Common myeloid progenitor, CD34-positive (primary cell): ENCODE results near the gene XDH.

Source experiments
- CTCF ChIA-PET: fragments of 350-600 bp; sonication (Branson Sonifier 250); formaldehyde crosslinking; loops from one replicate; lab custom pipeline; 2021; ENCODE audit warnings: antibody characterized with exemption; lab: Charles Lee
- POLR2A ChIA-PET: fragments of 350-600 bp; sonication (Branson Sonifier 250); formaldehyde crosslinking; loops from one replicate; lab custom pipeline; 2021; ENCODE audit warnings: antibody characterized with exemption; lab: Charles Lee
- DNase-seq, 3 donors: peaks; one replicate each; pipeline versions ENCODE4 v3.0.0 to v3.0.0-alpha.2; 2013
- H3K27ac ChIP-seq, 2 experiments: 1 replicate in 1 of 2; 2 replicates in 1 of 2; pipeline ENCODE4 v1.7.0; 2013; ENCODE audit warnings: inconsistent platforms in 2 of 2, low read length in 2 of 2, mild to moderate bottlenecking in 2 of 2, low read depth in 1 of 2, moderate library complexity in 1 of 2; ENCODE audit not compliant: severe bottlenecking in 2 of 2, insufficient read depth in 1 of 2, poor library complexity in 1 of 2
- H3K27me3 ChIP-seq, 5 experiments: replicated peaks in 2 of 5; 1 replicate in 3 of 5; 2 replicates in 2 of 5; pipeline versions ENCODE4 v1.6.1 to v1.7.0; 2013; ENCODE audit warnings: low read length in 4 of 5, mild to moderate bottlenecking in 2 of 5, moderate library complexity in 2 of 5, inconsistent platforms in 1 of 5; ENCODE audit not compliant: insufficient read depth in 5 of 5, control insufficient read depth in 4 of 5
- H3K36me3 ChIP-seq, 4 experiments: 1 replicate in 2 of 4; 2 replicates in 2 of 4; pipeline versions ENCODE4 v1.6.1 to v1.7.0; 2013; ENCODE audit warnings: low read length in 3 of 4, control low read depth in 1 of 4, mild to moderate bottlenecking in 1 of 4; ENCODE audit not compliant: control insufficient read depth in 4 of 4, insufficient read depth in 4 of 4
- H3K4me1 ChIP-seq, 4 experiments: 1 replicate in 3 of 4; 2 replicates in 1 of 4; pipeline versions ENCODE4 v1.6.1 to v1.7.1; 2013; ENCODE audit warnings: low read length in 3 of 4, mild to moderate bottlenecking in 3 of 4, control low read depth in 1 of 4, inconsistent platforms in 1 of 4, moderate library complexity in 1 of 4; ENCODE audit not compliant: control insufficient read depth in 4 of 4, insufficient read depth in 4 of 4; ENCODE audit errors: control extremely low read depth in 1 of 4
- H3K4me3 ChIP-seq, 7 experiments: 1 replicate in 4 of 7; 2 replicates in 3 of 7; pipeline versions ENCODE4 v1.5.1 to v1.7.0; 2013; ENCODE audit warnings: mild to moderate bottlenecking in 7 of 7, low read length in 6 of 7, moderate library complexity in 6 of 7, inconsistent platforms in 2 of 7, low read depth in 2 of 7, control low read depth in 1 of 7; ENCODE audit not compliant: insufficient read depth in 4 of 7, control insufficient read depth in 1 of 7; ENCODE audit errors: extremely low read depth in 1 of 7
- H3K9me3 ChIP-seq, 5 experiments: 1 replicate in 4 of 5; 2 replicates in 1 of 5; pipeline versions ENCODE4 v1.6.1 to v1.7.1; 2013; ENCODE audit warnings: low read length in 4 of 5, mild to moderate bottlenecking in 2 of 5, inconsistent platforms in 1 of 5, low read depth in 1 of 5, moderate library complexity in 1 of 5; ENCODE audit not compliant: control insufficient read depth in 4 of 5, insufficient read depth in 2 of 5; ENCODE audit errors: control extremely low read depth in 1 of 5
- WGBS: methylation state at CpG from one replicate; pipeline ENCODE4 v1.1.5; 2013; ENCODE audit not compliant: insufficient coverage; 5-methylcytosine and 5-hydroxymethylcytosine counted together

XDH gene

GRCh38 chr2:31371691-31372090 is 42.9 kb downstream of the XDH start:
- no peaks in the 10 kb centered on the region for H3K9me3 ChIP-seq
- H3K27ac ChIP-seq: no peak overlapping the region
- H3K27me3 ChIP-seq: peaks cover 0 to 2% (median 0%) of the 10 kb centered on the region in 5 experiments
- no peaks in the 10 kb centered on the region for H3K4me1 ChIP-seq
- WGBS: 87% methylated on average over 3 of the region's 3 CpGs
- CTCF ChIA-PET: no interaction called here
- no peak overlapping the region for H3K4me3 ChIP-seq
- POLR2A ChIA-PET: no interaction called here
- H3K36me3 ChIP-seq: no peaks in the 10 kb centered on the region
- DNase-seq: no peak

GRCh38 chr2:31366733-31367132 is 47.8 kb downstream of the XDH start:
- H3K4me3 ChIP-seq: no peak overlapping the region
- no peak overlapping the region for H3K27ac ChIP-seq
- POLR2A ChIA-PET: no interaction called here
- no peaks in the 10 kb centered on the region for H3K36me3 ChIP-seq
- no peaks in the 10 kb centered on the region for H3K9me3 ChIP-seq
- CTCF ChIA-PET: no interaction called here
- H3K4me1 ChIP-seq: no peaks in the 10 kb centered on the region
- no peaks in the 10 kb centered on the region for H3K27me3 ChIP-seq
- no peak for DNase-seq
- 73% methylated on average over 4 of the region's 4 CpGs for WGBS

DNA sequence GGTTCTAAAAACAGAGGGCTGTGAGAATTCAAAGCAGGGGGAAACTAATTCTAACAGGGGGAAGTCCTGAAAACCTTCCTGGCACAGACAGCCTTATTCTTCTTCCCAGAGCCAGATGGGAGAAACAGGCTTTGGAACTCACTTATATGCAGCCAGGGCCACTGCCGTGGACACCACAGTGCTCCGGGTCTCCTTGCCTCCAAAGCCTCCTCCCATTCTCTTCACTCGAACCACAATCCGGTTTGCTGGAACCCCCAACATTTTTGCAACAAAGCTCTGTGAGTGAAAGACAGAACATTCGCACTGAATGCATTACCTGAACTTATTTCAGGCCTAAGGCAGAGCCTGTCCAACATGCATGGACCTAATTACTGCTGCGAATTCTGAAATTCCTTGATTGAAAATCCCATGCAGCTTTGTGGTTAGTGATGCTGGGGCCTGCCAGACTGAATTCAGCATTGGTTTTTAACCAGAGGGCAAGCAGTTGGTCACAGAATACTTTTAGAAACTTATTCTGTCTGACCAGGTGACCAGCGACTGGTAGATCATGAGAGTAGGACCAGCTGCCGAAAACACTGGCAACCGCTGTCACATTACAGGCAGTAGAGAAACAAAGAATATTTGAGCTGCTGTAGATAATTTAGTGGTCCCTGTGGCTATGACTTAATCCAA is 48.6 kb downstream of the XDH start:
- CTCF ChIA-PET: no interaction called here
- no peak for DNase-seq
- H3K4me3 ChIP-seq: no peak overlapping the region
- H3K9me3 ChIP-seq: no peaks in the 10 kb centered on the region
- no peak overlapping the region for H3K27ac ChIP-seq
- no peaks in the 10 kb centered on the region for H3K27me3 ChIP-seq
- no peaks in the 10 kb centered on the region for H3K36me3 ChIP-seq
- H3K4me1 ChIP-seq: no peaks in the 10 kb centered on the region
- POLR2A ChIA-PET: no interaction called here
- WGBS: over 99% methylated on average over 7 of the region's 9 CpGs

- H3K4me3 ChIP-seq: no peak overlapping the region
- no peak for DNase-seq
- no peaks in the 10 kb centered on the region for H3K36me3 ChIP-seq
- H3K4me1 ChIP-seq: no peaks in the 10 kb centered on the region
- no peaks in the 10 kb centered on the region for H3K9me3 ChIP-seq
- ChIA-PET POLR2A (no interaction called here), CTCF (no interaction called here)
- H3K27ac ChIP-seq: no peak overlapping the region
- H3K27me3 ChIP-seq: no peaks in the 10 kb centered on the region
- WGBS: 100% methylated on average over 10 of the region's 10 CpGs
Measured at GRCh38 chr2:31365348-31365747, 49.2 kb downstream of the XDH start.

DNA sequence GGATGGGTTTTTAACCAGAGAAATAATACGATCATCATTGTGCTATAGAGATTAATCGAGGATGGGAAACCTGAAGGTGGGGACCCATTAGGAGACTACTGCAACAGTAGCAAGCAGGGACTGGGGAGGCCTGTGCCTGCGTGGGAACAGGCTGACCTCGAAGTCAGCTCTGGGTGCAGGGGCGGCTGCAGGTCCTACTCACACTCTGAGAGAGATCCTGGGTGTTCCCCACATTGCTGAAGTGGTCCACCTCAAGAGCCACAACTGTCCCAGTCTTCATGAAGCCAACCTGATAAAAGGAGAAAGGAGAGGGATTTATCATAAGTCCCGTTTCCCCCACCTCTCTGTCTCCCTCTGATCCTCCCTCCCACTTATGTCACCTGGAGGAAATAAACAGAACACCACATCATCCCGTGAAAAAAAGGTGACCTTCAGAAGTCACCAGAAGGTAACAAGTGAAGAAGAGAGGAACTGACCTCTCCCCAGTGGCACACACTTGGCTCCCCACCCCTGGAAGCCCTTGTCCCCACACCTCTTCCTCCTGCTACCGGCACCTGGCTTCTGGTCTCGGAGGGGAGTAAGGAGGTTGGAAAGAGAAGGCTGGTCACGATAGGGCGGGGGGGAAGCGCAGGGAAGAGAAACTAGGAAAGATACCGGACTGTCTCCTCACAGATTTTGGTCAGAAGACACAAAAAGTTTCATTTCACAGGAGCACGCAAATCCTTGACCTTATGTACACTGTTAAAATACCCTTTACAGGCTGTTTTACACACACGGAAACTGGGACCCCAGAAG is 50.4 kb downstream of the XDH start:
- no peaks in the 10 kb centered on the region for H3K4me1 ChIP-seq
- no peak for DNase-seq
- ChIA-PET CTCF (no interaction called here), POLR2A (no interaction called here)
- H3K27ac ChIP-seq: no peak overlapping the region
- H3K27me3 ChIP-seq: no peaks in the 10 kb centered on the region
- H3K9me3 ChIP-seq: no peaks in the 10 kb centered on the region
- H3K36me3 ChIP-seq: no peaks in the 10 kb centered on the region
- no peak overlapping the region for H3K4me3 ChIP-seq
- WGBS: 98% methylated on average over 12 of the region's 15 CpGs

DNA sequence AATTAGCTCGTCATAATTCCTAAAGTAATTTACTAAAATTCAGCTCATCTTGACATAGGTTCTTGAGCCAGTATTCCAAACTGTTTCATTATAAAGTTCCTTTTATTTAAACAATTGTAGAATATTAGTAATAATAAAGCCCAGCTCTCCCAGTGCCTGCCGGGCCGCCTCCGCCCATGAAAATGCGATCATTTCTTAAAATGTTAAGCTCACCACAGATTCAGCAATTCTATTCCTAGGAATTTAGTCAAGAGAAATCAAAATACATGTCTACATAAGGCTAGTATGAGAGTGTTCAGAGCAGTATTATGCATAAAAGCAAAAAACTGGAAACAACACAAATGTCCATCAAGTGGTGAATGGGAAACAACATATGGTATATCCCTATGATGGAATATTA is 52.0 kb downstream of the XDH start:
- Histone ChIP-seq H3K4me3 (no peak overlapping the region), H3K9me3 (no peaks in the 10 kb centered on the region), H3K27me3 (no peaks in the 10 kb centered on the region), H3K36me3 (no peaks in the 10 kb centered on the region), H3K27ac (no peak overlapping the region), H3K4me1 (no peaks in the 10 kb centered on the region)
- 100% methylated on average over 1 of the region's 5 CpGs for WGBS
- ChIA-PET CTCF (no interaction called here), POLR2A (no interaction called here)
- DNase-seq: no peak

DNA sequence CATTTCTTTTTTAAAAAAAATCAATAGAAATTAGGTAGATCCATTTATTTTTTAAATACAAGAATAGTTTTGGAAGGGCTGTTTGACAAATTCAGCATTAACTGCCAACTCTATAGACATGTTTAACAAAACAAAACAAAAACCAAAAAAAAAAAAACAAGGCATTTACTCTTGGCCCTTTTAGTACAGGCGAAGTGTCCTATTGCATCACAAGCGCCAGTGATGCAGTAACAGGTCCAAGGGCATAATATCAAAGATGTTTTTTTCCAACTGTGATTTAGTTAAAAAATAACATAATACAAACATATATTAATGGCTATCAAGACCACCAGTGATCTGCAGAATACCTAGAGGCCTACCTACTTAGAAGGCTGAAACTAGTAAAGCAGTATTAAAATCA is 55.3 kb downstream of the XDH start:
- Histone ChIP-seq H3K36me3 (no peaks in the 10 kb centered on the region), H3K27ac (no peak overlapping the region), H3K4me1 (no peaks in the 10 kb centered on the region), H3K27me3 (peaks cover 0 to 5% (median 0%) of the 10 kb centered on the region in 5 experiments), H3K9me3 (peaks cover 0 to 3% (median 0%) of the 10 kb centered on the region in 5 experiments), H3K4me3 (no peak overlapping the region)
- ChIA-PET CTCF (no interaction called here), POLR2A (no interaction called here)
- no CpG with 5 or more reads among the region's 2 CpGs for WGBS
- no peak for DNase-seq
